Neutrophil (primary cell): Measurements from ENCODE around the gene SEMA3C.

ENCODE experiments used
- H3K27ac ChIP-seq: fragments of 200-600 bp; sonication (generic); 2 replicates; pipeline ENCODE4 v1.5.1; 2016; ENCODE audit warnings: mild to moderate bottlenecking, moderate library complexity
- H3K27me3 ChIP-seq: fragments of 200-600 bp; sonication (generic); 2 replicates; pipeline ENCODE4 v1.6.0; 2016; ENCODE audit warnings: mild to moderate bottlenecking
- H3K36me3 ChIP-seq: fragments of 200-600 bp; sonication (generic); 2 replicates; pipeline ENCODE4 v1.5.1; 2017
- H3K4me1 ChIP-seq, 2 experiments: fragments of 200-600 bp in 1 of 2; sonication (generic) in 1 of 2; 1 replicate in 1 of 2; 2 replicates in 1 of 2; pipeline versions ENCODE4 v1.5.1 to v1.6.1; 2013 to 2016; ENCODE audit warnings: low read depth in 1 of 2, low read length in 1 of 2, mild to moderate bottlenecking in 1 of 2, moderate library complexity in 1 of 2; ENCODE audit not compliant: control insufficient read depth in 1 of 2, insufficient read depth in 1 of 2
- H3K4me3 ChIP-seq, 2 experiments: fragments of 200-600 bp in 1 of 2; sonication (generic) in 1 of 2; 1 replicate in 1 of 2; 2 replicates in 1 of 2; pipeline ENCODE4 v1.5.1; 2013 to 2016; ENCODE audit warnings: low read depth in 1 of 2, low read length in 1 of 2, mild to moderate bottlenecking in 1 of 2, moderate library complexity in 1 of 2
- H3K9me3 ChIP-seq: fragments of 200-600 bp; sonication (generic); 2 replicates; pipeline ENCODE4 v1.5.1; 2016
- CTCF ChIP-seq: fragments of 200-600 bp; sonication (generic); IDR thresholded peaks from 2 replicates; pipeline ENCODE4 v1.5.1; 2016; ENCODE audit warnings: antibody characterized with exemption

Gene SEMA3C

GRCh38 chr7:80791509-80791929, 127.3 kb downstream of the SEMA3C start:
- no peak overlapping the region for H3K4me3 ChIP-seq
- H3K36me3 ChIP-seq: no peaks in the 10 kb centered on the region
- no peaks in the 10 kb centered on the region for H3K9me3 ChIP-seq
- no peaks in the 10 kb centered on the region for H3K27me3 ChIP-seq
- TF ChIP-seq CTCF: no peak
- peaks cover 0 to 4% of the 10 kb centered on the region in 2 experiments for H3K4me1 ChIP-seq
- H3K27ac ChIP-seq: no peak overlapping the region

GRCh38 chr7:80790877-80791276, 128.0 kb downstream of the SEMA3C start:
- TF ChIP-seq CTCF: no peak
- Histone ChIP-seq H3K27ac (no peak overlapping the region), H3K36me3 (no peaks in the 10 kb centered on the region), H3K27me3 (no peaks in the 10 kb centered on the region), H3K4me3 (no peak overlapping the region), H3K4me1 (peaks cover 0 to 4% of the 10 kb centered on the region in 2 experiments), H3K9me3 (no peaks in the 10 kb centered on the region)

- Histone ChIP-seq H3K4me1 (peaks cover 4 to 11% of the 10 kb centered on the region in 2 experiments), H3K36me3 (no peaks in the 10 kb centered on the region), H3K9me3 (no peaks in the 10 kb centered on the region), H3K4me3 (no peak overlapping the region), H3K27ac (no peak overlapping the region), H3K27me3 (no peaks in the 10 kb centered on the region)
- TF ChIP-seq CTCF: no peak
Observed at GRCh38 chr7:80787721-80788120, 131.1 kb downstream of the SEMA3C start.

- TF ChIP-seq CTCF: no peak
- H3K27me3 ChIP-seq: no peaks in the 10 kb centered on the region
- H3K36me3 ChIP-seq: no peaks in the 10 kb centered on the region
- peaks cover 7 to 16% of the 10 kb centered on the region in 2 experiments for H3K4me1 ChIP-seq
- no peak overlapping the region for H3K4me3 ChIP-seq
- H3K9me3 ChIP-seq: no peaks in the 10 kb centered on the region
- H3K27ac ChIP-seq: no peak overlapping the region
Observed at GRCh38 chr7:80785961-80786536, 132.8 kb downstream of the SEMA3C start.

GRCh38 chr7:80785276-80785675, 133.6 kb downstream of the SEMA3C start:
- H3K27me3 ChIP-seq: no peaks in the 10 kb centered on the region
- no peak for TF ChIP-seq CTCF
- H3K27ac ChIP-seq: peak overlapping the region; percentile 11
- H3K9me3 ChIP-seq: no peaks in the 10 kb centered on the region
- H3K4me3 ChIP-seq: no peak overlapping the region
- peaks cover 10 to 21% of the 10 kb centered on the region in 2 experiments for H3K4me1 ChIP-seq
- no peaks in the 10 kb centered on the region for H3K36me3 ChIP-seq
